HG02623 (cell line): ENCODE measurements around the gene DBNL.

Experiments used
- ATAC-seq: cut with Tn5 transposase; IDR thresholded peaks from one replicate; pipeline ENCODE4 v1.9.1; 2021; ENCODE audit warnings: moderate library complexity; ENCODE audit not compliant: unreplicated experiment

Gene DBNL

GRCh38 chr7:44108768-44109750, 64.6 kb downstream of the DBNL start:
- ATAC-seq, result no peak

- no peak for ATAC-seq
Observed at GRCh38 chr7:44109991-44110390, 65.5 kb downstream of the DBNL start.

GRCh38 chr7:44110719-44111635, 66.5 kb downstream of the DBNL start:
- ATAC-seq, result no peak
